ENCODE results near the gene MRPL4. TPM values are rescaled to one million over a fixed set of nuclear protein-coding genes. Genes with fewer than 3 reads are reported as not detected.

The MRPL4 gene
- total RNA-seq, 1 experiment from 2014 or later, result 99.3 TPM

- H3K36me3 Mint-ChIP-seq (ENCODE audit: insufficient read depth in 1 of 3, low read depth in 3 of 3), result no peaks in the 10 kb centered on the region
- no peak overlapping the region for H3T11ph ChIP-seq (ENCODE audit: low read length)
- H3K14ac ChIP-seq (ENCODE audit: insufficient read depth, low read length), result peak overlapping the region; percentile 66; the same call in 1 of the 2 replicates
- no peak overlapping the region for H3K27ac ChIP-seq (ENCODE audit: insufficient read length, low read depth, low read length)
- no peak overlapping the region for H3K23ac ChIP-seq (ENCODE audit: insufficient read length, low read depth, low read length)
- no peaks in the 10 kb centered on the region for H3K9me3 Mint-ChIP-seq
- H3K79me2 ChIP-seq (ENCODE audit: insufficient read depth, low read length), result no peaks in the 10 kb centered on the region
- H2AFZ ChIP-seq (ENCODE audit: low read length), result no peak overlapping the region
- no peak overlapping the region for H2AK5ac ChIP-seq (ENCODE audit: insufficient read length, low read length)
- no CpG with 5 or more reads among the region's 70 CpGs for WGBS (ENCODE audit: extremely low coverage, insufficient read length, low lambda C conversion rate)
- H3K18ac ChIP-seq (ENCODE audit: insufficient read length, low read depth, low read length), result peak overlapping the region; percentile 91
- no peak overlapping the region for H2BK20ac ChIP-seq (ENCODE audit: low read depth, low read length, poor library complexity, severe bottlenecking)
- no peak overlapping the region for H2BK12ac ChIP-seq (ENCODE audit: insufficient read length, low read depth, low read length)
- H3K9me3 ChIP-seq (ENCODE audit: control insufficient read depth, low read depth, low read length), result no peaks in the 10 kb centered on the region
- no peak overlapping the region for H2BK15ac ChIP-seq (ENCODE audit: low read depth, low read length)
- no peak for TF ChIP-seq CTCF (conservative IDR thresholded peaks at IDR 0.05)
- peak overlapping the region; percentile 69 for H3K4me2 ChIP-seq (ENCODE audit: insufficient read depth, insufficient read length, low read length)
- peaks cover 13% of the 10 kb centered on the region for H3K23me2 ChIP-seq (ENCODE audit: insufficient read length, low read depth, low read length, poor library complexity, severe bottlenecking)
- no peak for DNase-seq
- no peak overlapping the region for H3K4ac ChIP-seq (ENCODE audit: low read depth, low read length)
- H3K56ac ChIP-seq (ENCODE audit: insufficient read length, low read depth, low read length), result no peak overlapping the region
- H3K27ac Mint-ChIP-seq, result no peak overlapping the region; a peak in 1 of 7 replicates
- H4K5ac ChIP-seq (ENCODE audit: insufficient read length, low read depth, low read length), result no peak overlapping the region
- H3K9ac ChIP-seq (ENCODE audit: extremely low read depth, insufficient read length, low read length), result peak overlapping the region; percentile 34
- no peaks in the 10 kb centered on the region; the same call in none of the 2 replicates for H3K27me3 Mint-ChIP-seq (ENCODE audit: low read depth)
- no peak overlapping the region for H4K91ac ChIP-seq (ENCODE audit: insufficient read length, low read depth, low read length)
- H3K4me3 Mint-ChIP-seq, result peak overlapping the region; percentile 72 to 85
- peaks cover 8 to 16% of the 10 kb centered on the region in 2 experiments for H3K4me1 Mint-ChIP-seq
- no peak overlapping the region for H4K8ac ChIP-seq (replicated peaks; ENCODE audit: insufficient read length, low read depth, low read length)
- no peak overlapping the region for H2BK5ac ChIP-seq (ENCODE audit: insufficient read length, low read length)
- no peaks in the 10 kb centered on the region for H4K20me1 ChIP-seq (ENCODE audit: control insufficient read depth, insufficient read depth, insufficient read length)
- H3K4me1 ChIP-seq (ENCODE audit: insufficient read depth, low read length), result no peaks in the 10 kb centered on the region
- no peak overlapping the region for H2BK120ac ChIP-seq (ENCODE audit: low read depth, low read length, poor library complexity, severe bottlenecking)
- H3K27me3 ChIP-seq (ENCODE audit: insufficient read depth, low read length), result no peaks in the 10 kb centered on the region
- no peaks in the 10 kb centered on the region for H3K79me1 ChIP-seq (ENCODE audit: insufficient read depth, low read depth, low read length, poor library complexity, severe bottlenecking)
These were observed 21.7 kb upstream of the MRPL4 start for GRCh38 chr19:10230173-10230860.

Measured in H9 (cell line).